BJ (cell line): ENCODE results near the gene RHOT2. TPM values are rescaled to one million over a fixed set of nuclear protein-coding genes. Genes with fewer than 3 reads are reported as not detected.

Experiments used
- CTCF ChIA-PET: fragments of 350-600 bp; formaldehyde crosslinking; extraction: SDS; loops from one replicate; lab custom pipeline; 2021; ENCODE audit warnings: antibody characterized with exemption, inconsistent platforms; lab: Yijun Ruan, JAX
- POLR2A ChIA-PET: fragments of 300-600 bp; sonication (Branson Sonifier 250); formaldehyde crosslinking; extraction: SDS; loops from one replicate; lab custom pipeline; 2021; ENCODE audit warnings: antibody characterized with exemption; lab: Charles Lee
- DNase-seq: peaks from one replicate; pipeline ENCODE4 v3.0.0-alpha.2; 2011; ENCODE audit warnings: low read depth
- H3K27me3 ChIP-seq: 2 replicates; pipeline ENCODE4 v1.6.0; 2011; ENCODE audit warnings: low read length; ENCODE audit not compliant: control insufficient read depth, insufficient read depth
- H3K36me3 ChIP-seq: 2 replicates; pipeline ENCODE4 v1.5.1; 2011; ENCODE audit warnings: low read length; ENCODE audit not compliant: control insufficient read depth, insufficient read depth
- H3K4me3 ChIP-seq: 2 replicates; pipeline ENCODE4 v1.5.1; 2011; ENCODE audit warnings: low read depth, mild to moderate bottlenecking, control low read depth, low read length
- CTCF ChIP-seq: IDR thresholded peaks from 2 replicates; pipeline ENCODE4 v1.5.1; 2011; ENCODE audit warnings: low read depth, mild to moderate bottlenecking, control low read depth, inconsistent platforms, low read length, moderate library complexity; ENCODE audit not compliant: insufficient read depth
- polyA plus RNA-seq: library from polyadenylated mRNA; depleted of rRNA; stranded (reverse); fragments of >200 nt; gene quantifications from 2 replicates; pipeline ENCODE4 v1.2.3, GENCODE V29; 2011

Gene RHOT2
- polyA plus RNA-seq, 1 experiment, result 81.7 TPM

DNA sequence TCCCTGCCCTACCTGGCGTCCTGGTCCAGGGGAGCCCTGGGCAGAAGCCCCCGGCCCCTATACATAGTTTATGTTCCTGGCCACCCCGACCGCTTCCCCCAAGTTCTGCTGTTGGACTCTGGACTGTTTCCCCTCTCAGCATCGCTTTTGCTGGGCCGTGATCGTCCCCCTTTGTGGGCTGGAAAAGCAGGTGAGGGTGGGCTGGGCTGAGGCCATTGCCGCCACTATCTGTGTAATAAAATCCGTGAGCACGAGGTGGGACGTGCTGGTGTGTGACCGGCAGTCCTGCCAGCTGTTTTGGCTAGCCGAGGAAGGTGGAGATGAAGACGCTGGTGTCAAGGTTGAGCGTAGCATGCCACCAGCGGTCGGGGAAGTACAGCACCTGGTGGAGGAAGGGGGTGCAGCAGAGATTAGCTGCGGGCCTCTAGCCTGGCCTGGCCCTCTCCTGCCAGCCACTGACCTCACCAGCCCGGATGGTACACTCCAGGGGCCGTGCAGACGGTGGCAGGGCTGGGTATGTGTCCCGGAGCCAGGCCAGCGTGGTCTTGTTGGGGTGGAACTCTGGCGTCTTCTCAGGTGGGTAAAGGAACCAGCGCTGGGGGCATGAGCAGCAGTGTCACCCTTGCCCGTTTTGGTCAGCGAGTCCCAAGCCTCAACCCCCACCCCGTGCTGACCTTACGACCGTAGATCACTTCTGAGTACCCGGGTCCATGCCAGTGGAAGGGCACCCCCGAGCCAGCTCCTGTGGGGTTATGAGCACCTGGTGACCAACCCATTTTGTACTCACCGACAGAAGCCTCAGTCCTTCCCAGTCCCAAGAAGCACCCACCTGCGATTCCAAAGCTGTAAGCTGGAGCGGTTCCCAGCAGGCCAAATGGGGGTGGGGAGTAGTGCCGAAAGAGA is 14.8 kb downstream of the RHOT2 start:
- no peak for DNase-seq
- no peak overlapping the region; the same call in 1 of the 2 replicates for H3K4me3 ChIP-seq
- CTCF ChIA-PET, result interaction anchor here (4.5 kb wide), 1 partner anchor 15 kb away, joined by 20 read pairs; the partner anchor contains the start of gene RHOT2
- no peaks in the 10 kb centered on the region for H3K27me3 ChIP-seq
- TF ChIP-seq CTCF, result no peak
- POLR2A ChIA-PET, result no interaction called here
- H3K36me3 ChIP-seq, result peaks cover 23% of the 10 kb centered on the region

- H3K4me3 ChIP-seq, result peak overlapping the region; percentile 55
- H3K36me3 ChIP-seq, result peaks cover 23% of the 10 kb centered on the region
- POLR2A ChIA-PET, result no interaction called here
- TF ChIP-seq CTCF, result no peak
- no peak for DNase-seq
- no peaks in the 10 kb centered on the region for H3K27me3 ChIP-seq
- CTCF ChIA-PET, result interaction anchor here (1.0 kb wide), 1 partner anchor 26 kb away, joined by 3 read pairs; no protein-coding TSS in a partner anchor
Observed at GRCh38 chr16:683396-684070, 15.6 kb downstream of the RHOT2 start.

DNA sequence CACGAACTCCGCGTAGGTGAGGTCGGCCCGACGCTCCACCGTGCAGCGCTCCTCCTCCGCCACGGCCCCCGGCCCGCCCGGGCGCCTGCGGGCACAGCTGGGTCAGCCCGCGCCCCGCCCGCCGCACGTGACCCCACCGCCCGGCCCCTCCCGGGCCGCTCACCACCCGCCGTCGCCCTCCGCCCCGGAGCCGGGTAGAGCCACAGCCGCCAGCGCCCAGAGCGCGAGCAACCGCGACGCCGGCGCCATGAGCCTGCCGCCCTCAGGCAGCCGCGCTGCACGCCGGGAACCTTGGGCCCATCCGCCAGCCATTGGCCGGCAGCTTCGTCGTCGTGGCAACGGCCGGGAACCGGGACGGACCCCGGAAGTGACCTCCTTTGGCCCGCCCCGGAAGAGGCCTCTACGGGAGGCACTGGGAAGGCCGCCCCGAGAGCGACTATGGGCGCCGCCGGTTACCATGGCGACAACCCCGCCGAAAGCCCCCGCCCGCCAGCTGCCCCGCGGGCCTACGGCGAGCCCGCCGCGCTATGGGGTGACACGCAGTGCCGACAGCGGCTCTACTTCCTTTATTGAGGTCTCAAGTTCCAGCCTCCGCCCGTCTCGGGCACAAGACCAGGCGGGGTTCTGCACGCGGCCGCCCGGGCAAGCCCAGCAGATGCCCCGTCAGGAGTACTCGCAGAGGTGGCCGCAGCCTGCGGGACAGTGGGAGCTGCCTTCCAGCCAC is 16.3 kb downstream of the RHOT2 start, which contains the start of gene JMJD8:
Gene JMJD8 (minus strand): TSS at position 264 of the 724 bp plus-strand sequence. CDS start 15 bp downstream, at position 249.
- peaks cover 23% of the 10 kb centered on the region for H3K36me3 ChIP-seq
- TF ChIP-seq CTCF, result no peak
- H3K4me3 ChIP-seq, result peak within 1 kb of the TSS; percentile 55
- ChIA-PET CTCF (interaction anchor here (1.0 kb wide), 1 partner anchor 26 kb away, joined by 3 read pairs; no protein-coding TSS in a partner anchor), POLR2A (no interaction called here)
- no peaks in the 10 kb centered on the region for H3K27me3 ChIP-seq
- peak; percentile 66 for DNase-seq

DNA sequence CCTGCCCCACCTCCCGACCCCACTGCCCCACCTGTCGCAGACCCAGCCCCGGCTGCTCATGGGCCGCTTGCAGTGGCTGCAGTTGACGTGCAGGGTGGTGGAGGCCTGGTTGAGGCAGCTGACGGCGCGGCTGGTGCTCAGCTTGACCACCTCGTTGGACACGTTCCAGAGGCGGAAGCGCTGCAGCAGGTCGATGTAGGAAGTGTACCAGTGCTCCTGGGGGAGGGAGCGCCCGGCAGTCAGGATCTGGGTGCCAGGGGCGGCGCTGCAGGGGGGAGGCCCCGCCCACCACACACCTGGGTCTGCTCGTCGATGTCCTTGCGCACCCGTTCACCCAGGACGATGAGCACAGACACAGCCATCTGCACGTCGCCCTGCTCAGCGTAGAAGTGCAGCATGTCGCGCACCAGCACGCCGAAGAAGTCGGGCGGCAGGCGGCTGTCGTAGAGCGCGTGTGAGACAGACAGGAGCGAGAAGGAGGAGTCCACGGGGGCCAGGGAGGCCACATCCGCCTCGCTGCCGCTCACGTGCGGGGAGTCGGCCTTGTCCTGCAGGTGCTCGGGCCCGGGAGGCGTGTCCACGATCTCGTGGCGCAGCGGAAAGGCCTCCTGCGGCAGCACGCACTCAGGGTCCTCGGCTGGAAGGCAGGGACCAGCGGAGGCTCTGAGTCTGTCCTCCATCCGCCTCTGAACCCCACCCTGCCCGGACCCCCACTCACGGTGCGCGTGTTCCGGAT is 17.2 kb downstream of the RHOT2 start:
- no peak for TF ChIP-seq CTCF
- ChIA-PET CTCF (no interaction called here), POLR2A (no interaction called here)
- peak overlapping the region; percentile 55; the same call in 1 of the 2 replicates for H3K4me3 ChIP-seq
- no peaks in the 10 kb centered on the region for H3K27me3 ChIP-seq
- peaks cover 23% of the 10 kb centered on the region for H3K36me3 ChIP-seq
- DNase-seq, result no peak
